Transverse colon (tissue), 1 donor: ENCODE data around the gene TBC1D22B.

Experiments used
- EP300 ChIP-seq: sonication (generic); formaldehyde crosslinking; IDR thresholded peaks from one replicate; pipeline ENCODE4 v1.6.1; 2017; ENCODE audit warnings: antibody characterized with exemption, low read depth
- POLR2A ChIP-seq: fragments of 450-650 bp; IDR thresholded peaks from one replicate; pipeline ENCODE4 v1.6.1; 2016; ENCODE audit warnings: antibody characterized with exemption, mild to moderate bottlenecking, moderate library complexity

GRCh38 chr6:37332894-37333293 lies 75.3 kb downstream of the TBC1D22B start:
- TF ChIP-seq POLR2A (no peak), EP300 (no peak)
